Measurements from ENCODE around the gene SORCS2. TPM values are rescaled to one million over a fixed set of nuclear protein-coding genes. Genes with fewer than 3 reads are reported as not detected.

The SORCS2 gene
- total and polyA plus RNA-seq, 2 of the 4 experiments (the other 2 are of a cell fraction) = 0.36 to 0.62 TPM

- ATAC-seq (ENCODE audit: low read depth) = no peak
- Histone ChIP-seq H4K20me1 (ENCODE audit: insufficient read depth, low read length) (no peaks in the 10 kb centered on the region), H3K27ac (ENCODE audit: insufficient read depth, low read length) (no peak overlapping the region), H3K27me3 (ENCODE audit: control insufficient read depth, insufficient read depth, low read length) (peaks cover 6% of the 10 kb centered on the region; the same call in 1 of the 2 replicates), H2AK5ac (ENCODE audit: low read depth, low read length) (no peak overlapping the region), H2AFZ (replicated peaks; ENCODE audit: low read length, poor library complexity) (no peak overlapping the region), H3K18ac (ENCODE audit: low read depth, low read length) (no peak overlapping the region), H3K9me1 (ENCODE audit: insufficient read depth, low read length) (no peaks in the 10 kb centered on the region), H3K4ac (ENCODE audit: low read depth, low read length) (no peak overlapping the region), H3K56ac (ENCODE audit: extremely low read depth, insufficient read depth, low read length) (no peak overlapping the region), H2BK15ac (ENCODE audit: low read depth, low read length) (no peak overlapping the region), H3K23ac (ENCODE audit: low read depth, low read length) (no peak overlapping the region), H2BK5ac (ENCODE audit: low read depth, low read length, poor library complexity, severe bottlenecking) (no peak overlapping the region), H3K79me1 (ENCODE audit: low read depth in 1 of 2, low read length in 2 of 2) (no peaks in the 10 kb centered on the region), H2AK9ac (replicated peaks; ENCODE audit: low read depth, low read length, poor library complexity) (no peak overlapping the region), H3K4me1 (ENCODE audit: control insufficient read depth, insufficient read depth, low read length) (no peaks in the 10 kb centered on the region), H4K91ac (ENCODE audit: insufficient read depth, low read depth, low read length) (no peak overlapping the region), H3K4me3 (ENCODE audit: insufficient read depth, low read depth, low read length) (no peak overlapping the region), H4K5ac (ENCODE audit: low read depth, low read length) (no peak overlapping the region), H3K36me3 (ENCODE audit: control insufficient read depth, insufficient read depth, low read length) (no peaks in the 10 kb centered on the region), H3K9me3 (ENCODE audit: control insufficient read depth, insufficient read depth, low read length) (peaks cover 4% of the 10 kb centered on the region; the same call in 1 of the 2 replicates), H3K4me2 (ENCODE audit: low read depth, low read length) (no peak overlapping the region), H3K14ac (replicated peaks; ENCODE audit: low read depth, low read length) (no peak overlapping the region), H2BK120ac (ENCODE audit: low read depth, low read length) (no peak overlapping the region), H2BK20ac (ENCODE audit: low read depth, low read length) (no peak overlapping the region), H4K8ac (ENCODE audit: low read depth in 2 of 2, low read length in 2 of 2) (no peak overlapping the region), H3K9ac (ENCODE audit: low read depth, low read length) (no peak overlapping the region)
- ChIA-PET POLR2A (ENCODE audit: unreplicated experiment) (no interaction called here), CTCF (no interaction called here)
- dilution Hi-C loops (cut with HindIII; ENCODE audit: low sequenced_read_pairs, unreplicated experiment) = no loop called here
- in situ Hi-C loops (cut with MboI; ENCODE audit: low sequenced_read_pairs) = no loop called here
- TF ChIP-seq FOS (IDR thresholded peaks at IDR 0.05; ENCODE audit: low read depth, low read length) = no peak
- no peak for TF ChIP-seq SMC3 (IDR thresholded peaks at IDR 0.05; ENCODE audit: low read depth, low read length)
- no peak for TF ChIP-seq RAD21 (IDR thresholded peaks at IDR 0.05; ENCODE audit: low read length)
- TF ChIP-seq CHD1 (IDR thresholded peaks at IDR 0.05; ENCODE audit: low read depth, low read length) = no peak
- no peak for TF ChIP-seq MXI1 (IDR thresholded peaks at IDR 0.05; ENCODE audit: borderline replicate concordance, low read depth, low read length)
- no peak for TF ChIP-seq NFE2L2 (IDR thresholded peaks at IDR 0.05; ENCODE audit: low read depth, low read length)
- no TSS peak for BruUV-seq (replicated peaks)
- DNase-seq = no peak
- intact Hi-C loops (cut with micrococcal nuclease) = no loop called here
- 17% methylated on average over 1 of the region's 8 CpGs; no CpG with 5 or more reads in 1 of the 2 experiments for WGBS, 2 experiments (ENCODE audit: extremely low coverage in 2 of 2, insufficient read length in 1 of 2)
Measured at GRCh38 chr4:7538518-7538917, 346.2 kb downstream of the SORCS2 start.
